Stimulated activated CD8-positive, alpha-beta memory T cell treated with anti-CD3 and anti-CD28 coated beads, Interleukin-4, amount 100 ng/mL, for 24 hours (primary cell): ENCODE data around the gene SYNE1.

Experiments used
- DNase-seq: peaks from one replicate; pipeline ENCODE4 v3.0.0-alpha.2; 2020; ENCODE audit warnings: low read depth

The SYNE1 gene

DNA sequence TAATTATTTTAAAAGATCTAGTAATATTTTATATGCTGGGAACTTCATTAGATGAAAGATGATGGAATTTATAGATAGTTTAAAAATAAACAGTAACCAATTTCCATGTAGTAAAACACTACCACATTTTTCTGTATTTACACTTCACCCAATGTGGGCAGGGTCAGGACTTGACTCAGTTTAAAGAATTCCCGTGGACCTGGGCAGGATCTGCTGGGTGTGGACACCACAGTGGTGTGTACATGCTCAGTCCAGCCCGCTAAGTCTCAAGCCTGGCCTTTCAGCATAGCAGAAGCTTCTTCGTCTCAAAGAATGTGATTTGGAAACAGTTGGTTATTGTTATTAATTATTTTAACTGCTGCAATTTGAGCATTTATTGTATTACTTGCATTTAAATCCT, 364.2 kb downstream of the SYNE1 start:
- no peak for DNase-seq

DNA sequence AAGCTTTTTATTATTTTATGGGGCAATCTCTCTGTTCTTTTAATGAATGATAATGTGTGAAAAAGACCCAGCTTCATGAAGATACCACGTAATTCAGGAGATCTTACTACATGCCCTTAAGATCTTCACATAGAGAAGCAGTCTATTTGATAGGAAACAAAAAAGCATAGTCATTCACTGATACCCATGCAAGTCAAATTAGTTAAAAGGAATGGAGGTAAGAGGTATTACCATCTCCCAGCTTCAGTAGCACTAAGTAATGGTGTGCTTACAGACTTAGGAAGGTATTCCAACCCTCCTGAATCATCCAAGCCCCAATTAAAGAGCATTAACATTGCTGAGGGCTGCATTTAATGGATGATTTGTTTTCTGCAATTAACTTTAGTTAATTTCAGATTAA, 364.7 kb downstream of the SYNE1 start:
- DNase-seq, result no peak

DNA sequence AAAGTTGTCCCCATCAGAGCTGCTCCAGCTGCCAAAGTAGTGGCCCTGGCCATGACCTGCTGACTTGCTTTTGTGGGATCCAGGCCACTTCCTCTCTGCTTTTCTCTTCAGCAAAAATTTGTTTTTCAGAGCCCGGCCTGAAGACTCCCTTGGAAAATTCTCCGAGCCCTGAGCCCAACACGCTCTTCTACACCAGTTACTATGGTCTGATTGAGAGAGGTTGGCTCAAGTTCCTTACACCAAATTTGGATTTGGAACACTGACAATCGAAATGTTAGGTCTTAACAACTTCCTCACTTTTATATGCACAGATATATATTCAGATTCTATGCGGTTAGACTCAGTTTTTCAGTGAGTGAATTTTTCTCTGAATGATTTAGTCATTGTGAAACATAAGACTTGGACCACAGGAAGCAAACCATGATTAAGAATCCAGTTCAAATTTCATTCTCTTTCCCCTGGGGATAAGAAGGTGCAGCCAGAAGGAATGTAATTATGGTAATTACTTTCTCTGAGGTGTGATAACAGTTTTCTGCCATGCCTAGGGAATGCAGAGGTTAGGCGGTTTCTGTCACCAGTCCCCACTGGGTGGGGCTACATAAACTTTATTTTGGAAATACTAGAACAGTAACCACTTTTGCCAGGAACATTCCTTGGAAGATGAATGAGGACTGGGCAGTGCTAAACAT, 365.2 kb downstream of the SYNE1 start:
- no peak for DNase-seq

DNA sequence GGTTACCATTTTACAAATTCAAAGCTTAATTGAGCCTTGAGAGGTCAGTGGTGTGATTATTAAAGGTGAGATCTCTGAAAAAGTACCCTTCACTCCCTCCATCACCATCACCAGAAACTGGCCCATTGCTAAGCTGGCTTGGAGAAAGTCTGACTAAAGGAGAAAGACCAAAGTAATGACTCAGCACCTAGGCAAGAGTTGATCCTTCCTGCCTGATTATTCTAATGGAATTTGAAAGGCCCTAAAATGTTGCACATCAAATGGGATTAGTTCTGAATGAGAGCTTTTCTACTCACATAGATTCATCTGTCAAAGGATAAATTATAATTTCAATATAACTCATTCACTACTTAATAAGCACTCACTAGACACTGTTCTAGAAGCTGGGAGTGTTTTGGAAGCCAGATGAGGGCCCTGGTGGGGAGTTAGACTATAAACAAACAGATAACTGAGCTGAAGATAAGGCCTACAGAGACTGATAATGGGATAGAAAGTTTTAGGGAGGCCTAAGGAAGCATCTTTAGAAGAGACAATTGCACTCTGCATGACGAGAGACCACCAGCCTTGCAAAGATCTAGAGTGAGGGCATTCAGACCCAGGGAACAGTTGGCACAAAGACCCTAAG, 366.7 kb downstream of the SYNE1 start:
- no peak for DNase-seq

DNA sequence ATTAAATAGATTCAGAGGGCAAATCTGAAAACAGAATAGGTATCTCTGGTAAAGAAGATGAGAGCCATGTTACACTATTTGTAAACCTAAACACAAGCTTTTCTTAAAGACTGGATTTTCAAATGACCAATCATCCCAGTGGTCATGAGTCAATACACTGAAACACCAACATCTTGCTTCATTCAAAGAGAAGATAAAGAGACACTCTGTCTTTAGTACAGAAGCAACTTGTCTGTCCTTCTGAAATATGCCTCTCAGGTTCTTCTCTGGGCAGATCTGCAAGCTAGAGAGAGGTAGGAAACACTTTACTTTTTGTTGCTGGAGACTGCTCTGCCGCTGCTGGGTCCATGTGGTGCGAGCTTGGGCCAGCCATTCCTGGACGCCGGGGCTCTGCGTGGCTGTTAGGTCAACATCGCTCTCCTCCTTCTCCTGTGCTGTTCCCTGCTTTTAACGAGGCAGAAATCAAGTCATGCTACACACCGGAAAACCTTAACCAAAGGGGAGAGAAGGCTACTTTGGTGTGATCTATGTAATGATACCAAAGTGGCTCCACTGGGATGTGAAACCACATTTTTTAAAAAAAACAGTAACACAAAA, 368.2 kb downstream of the SYNE1 start:
- DNase-seq, result no peak

DNA sequence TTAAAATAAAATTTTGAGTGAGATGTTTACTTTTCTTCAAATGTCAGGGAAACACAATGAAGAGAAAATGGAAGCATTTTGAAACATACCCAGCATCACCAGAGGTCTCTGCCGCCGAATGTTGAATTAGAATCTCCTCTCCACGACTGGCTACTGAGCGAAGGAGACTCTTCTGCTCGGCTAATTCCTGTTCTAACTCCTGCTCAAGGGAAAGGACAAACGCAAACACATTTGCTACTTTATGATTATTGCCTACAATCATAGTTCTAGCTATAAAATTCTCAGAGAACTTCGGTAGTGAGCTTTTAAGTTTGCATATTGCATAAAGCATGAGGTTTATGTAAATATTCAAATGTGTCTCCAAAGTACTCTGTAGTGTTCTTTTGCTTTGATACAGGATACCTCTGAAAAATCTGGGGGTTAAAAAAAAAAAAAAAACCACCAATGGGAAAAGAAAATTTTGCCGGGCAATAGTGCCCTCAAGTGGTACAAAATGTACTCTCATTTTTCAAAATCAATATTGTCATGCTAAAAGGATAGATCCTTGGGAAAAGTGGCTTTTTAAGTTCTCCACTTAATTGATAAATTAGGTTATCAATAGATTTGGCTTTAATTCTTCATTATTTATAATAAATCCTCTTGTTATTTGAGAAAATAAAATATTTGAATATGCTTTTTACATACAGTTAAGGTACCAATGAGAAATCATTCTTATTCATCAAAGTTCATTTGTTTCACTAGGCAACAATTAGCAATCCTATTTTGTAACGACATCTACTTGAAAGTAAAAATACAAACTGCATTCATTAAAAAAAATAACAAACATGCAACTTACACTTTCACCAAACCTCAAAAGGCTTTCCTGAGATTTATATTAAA, 369.0 kb downstream of the SYNE1 start:
- DNase-seq, result no peak

DNA sequence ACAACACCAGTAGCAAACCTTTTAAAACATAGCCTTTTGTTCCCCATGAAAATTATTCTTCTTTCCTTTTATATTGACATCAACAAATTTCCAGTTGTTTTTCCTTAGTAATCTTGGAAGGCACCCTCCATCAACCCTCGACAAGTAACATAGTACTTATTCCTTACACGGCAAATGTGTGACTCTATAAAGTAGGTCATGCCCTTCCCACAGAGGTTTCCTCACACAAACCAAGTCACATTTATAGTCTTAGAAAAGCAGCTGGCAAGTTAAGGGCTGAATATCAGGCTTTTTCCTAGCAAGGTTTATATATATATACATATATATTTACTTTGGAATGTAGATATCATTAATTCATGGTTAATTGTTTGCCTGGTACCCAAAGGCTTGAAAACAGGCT, 371.5 kb downstream of the SYNE1 start:
- DNase-seq, result no peak

DNA sequence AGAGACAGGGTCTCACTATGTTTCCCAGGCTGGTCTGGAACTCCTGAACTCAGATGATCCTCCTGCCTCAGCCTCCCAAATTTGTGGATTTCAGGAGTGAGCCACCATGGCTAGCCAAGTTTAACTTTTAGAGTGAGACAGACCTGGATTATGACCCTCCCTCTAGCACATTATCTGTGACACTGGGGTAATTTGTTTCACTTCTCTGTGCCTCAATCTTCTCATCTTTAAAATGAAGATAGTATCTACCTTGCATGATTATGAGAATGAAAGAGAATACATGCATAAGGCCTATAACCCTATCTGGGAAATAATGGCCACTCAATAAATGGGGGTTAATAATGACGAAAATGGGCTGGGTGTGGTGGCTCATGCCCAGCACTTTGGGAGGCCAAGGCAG, 373.6 kb downstream of the SYNE1 start:
- no peak for DNase-seq

DNA sequence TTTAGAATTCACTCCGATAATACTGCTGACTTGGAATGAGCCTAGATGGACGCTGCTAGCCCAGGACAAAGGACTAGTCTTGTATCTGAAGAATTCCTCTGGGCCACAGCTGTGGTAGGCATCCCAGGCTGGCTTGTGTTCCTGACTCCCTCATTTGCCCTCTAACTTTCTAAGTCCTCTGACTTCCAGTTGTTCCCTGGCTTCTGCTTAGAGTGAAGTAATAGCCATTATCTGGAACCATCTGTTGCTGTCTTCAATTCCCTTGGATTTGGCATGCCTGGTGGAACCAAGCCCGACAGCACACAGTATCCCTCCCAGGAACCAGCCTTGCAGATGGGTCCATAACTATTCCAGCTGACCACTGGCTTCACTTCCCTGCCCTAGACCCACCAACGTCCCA, 376.0 kb downstream of the SYNE1 start:
- DNase-seq, result no peak

DNA sequence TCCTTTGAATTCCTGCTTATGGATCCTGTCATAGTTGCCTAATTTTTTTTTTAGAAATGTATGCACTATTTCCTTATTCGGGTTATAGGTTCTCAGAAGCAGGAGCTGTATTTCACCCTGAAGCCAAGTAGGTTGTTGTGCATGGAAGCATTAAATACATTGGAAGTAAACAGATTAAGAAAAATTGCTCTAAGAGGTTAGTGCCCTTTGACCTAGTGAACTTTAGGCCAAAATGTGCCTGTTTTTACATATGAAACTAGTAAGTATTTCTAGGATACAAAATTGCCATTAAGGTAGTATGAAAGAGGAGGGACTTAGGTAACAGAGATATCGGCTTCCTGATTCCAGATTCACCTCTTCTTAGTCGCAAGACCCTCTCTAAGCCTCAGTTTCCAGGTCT, 377.9 kb downstream of the SYNE1 start:
- no peak for DNase-seq

DNA sequence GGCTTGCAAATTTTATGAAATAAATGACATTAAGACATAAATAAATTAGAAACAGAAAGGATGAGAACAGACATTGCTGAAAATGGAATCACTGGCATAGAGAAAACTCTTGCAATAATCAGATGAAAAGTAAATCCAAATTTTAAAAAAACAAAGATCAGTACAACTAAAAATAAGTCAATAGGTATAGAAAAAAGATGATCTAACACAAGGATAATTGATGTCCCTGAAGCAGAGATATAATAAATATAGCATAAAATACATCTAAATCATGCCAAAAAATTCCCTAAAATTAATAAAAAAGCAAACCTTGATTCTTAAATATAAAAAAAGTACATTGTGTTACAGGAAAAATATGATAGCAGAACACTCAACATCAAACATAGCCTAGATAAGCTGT, 379.6 kb downstream of the SYNE1 start:
- DNase-seq, result no peak

DNA sequence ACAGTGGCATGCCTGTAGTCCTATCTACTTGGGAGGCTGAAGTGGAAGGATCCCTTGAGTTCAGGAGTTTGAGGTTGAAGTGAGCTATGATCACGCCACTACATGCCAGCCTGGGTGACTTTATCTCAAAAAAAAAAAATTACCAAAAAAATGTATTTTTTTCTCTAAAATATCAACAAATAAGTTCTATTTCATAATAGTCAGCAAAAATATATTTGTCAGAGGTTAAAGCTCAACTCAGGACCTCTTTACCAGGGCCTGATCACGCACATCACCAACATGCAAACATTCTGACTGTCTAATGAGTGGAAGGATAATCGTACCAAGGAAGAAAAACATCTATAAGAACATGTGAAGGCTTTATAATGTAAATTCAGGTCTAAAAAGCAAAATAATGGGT, 387.0 kb downstream of the SYNE1 start:
- no peak for DNase-seq

DNA sequence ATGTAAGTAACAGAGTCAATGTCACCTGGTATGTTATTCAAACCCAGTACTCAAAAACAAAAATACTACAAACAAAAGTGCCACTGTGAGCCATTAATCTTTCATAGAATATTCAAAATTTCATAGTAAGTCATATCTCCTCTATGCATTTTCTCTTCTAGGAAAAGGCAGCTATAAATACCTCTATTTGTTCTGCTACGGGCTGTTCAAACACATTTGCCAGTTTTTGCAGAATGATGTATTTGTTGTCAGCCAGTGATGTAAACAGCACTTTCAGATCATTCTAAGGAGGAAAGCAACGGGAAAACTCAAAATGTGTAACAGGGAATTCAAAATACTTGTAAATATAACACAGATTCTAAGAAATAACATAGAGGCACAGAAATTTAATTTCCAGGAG, 388.2 kb downstream of the SYNE1 start:
- no peak for DNase-seq

DNA sequence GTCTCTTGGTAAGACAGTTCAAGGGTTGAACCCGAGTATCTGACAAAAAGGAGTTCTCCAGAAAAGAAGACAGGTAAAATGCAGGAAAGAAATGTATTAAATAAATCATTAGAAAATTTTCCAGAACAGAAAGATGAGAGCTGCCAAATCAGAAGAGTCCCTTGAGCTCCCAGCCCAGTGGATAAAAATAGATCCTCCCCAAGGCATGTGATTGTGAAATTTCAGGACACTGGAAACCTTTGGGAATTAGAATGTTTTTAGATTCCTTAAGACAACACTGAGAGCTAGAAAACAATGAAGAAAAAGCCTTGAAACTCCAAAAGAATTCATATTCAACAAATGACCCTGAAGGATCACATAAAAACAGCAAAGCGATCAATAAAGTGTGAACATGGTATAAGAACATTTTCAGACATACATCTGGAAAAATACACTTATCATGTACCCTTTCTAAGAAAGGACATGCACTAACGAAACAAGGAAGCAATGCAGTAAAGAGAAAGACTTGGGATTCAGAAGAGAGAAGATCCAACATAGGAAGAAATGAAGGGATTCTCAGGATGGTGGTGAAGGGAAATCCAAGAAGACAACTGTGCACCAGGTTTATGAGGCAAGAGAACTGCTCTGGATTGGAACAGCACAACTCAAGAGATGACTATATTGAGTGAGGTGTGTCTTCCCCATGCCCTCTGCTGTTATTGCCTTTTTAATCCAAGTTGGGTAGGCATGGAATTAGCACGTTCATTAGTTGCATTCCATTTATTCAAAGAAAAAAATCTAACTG, 390.4 kb downstream of the SYNE1 start:
- DNase-seq, result no peak

DNA sequence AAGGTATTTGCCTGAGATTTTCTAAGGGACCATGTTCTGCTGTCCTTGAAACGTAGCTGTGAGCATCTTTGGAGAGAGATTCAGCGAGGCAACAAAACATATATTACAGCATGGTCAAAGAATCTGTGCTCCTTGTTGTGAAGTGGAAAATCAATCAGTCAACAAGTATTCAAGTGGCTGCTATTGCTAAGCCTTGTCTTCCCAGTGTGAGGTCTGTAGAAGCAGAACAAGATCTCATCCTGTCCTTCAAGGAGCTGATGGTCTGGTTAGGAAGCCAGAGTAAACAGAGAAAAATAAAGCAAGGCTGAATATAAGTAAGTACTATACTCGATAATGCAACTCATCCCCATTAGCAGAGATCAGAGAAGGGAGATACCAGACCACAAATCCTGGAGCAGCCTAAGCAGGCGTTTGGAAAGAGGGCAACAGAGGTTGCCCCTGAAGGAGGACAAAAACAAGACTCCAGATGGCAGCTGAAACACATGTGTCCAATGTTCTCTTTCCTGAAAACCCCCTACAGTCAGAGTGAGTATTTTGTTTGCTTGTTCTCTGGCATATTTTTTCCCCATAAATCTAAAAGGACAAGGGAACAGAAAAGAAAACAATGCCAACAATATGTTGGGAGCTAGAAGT, 392.0 kb downstream of the SYNE1 start:
- no peak for DNase-seq

DNA sequence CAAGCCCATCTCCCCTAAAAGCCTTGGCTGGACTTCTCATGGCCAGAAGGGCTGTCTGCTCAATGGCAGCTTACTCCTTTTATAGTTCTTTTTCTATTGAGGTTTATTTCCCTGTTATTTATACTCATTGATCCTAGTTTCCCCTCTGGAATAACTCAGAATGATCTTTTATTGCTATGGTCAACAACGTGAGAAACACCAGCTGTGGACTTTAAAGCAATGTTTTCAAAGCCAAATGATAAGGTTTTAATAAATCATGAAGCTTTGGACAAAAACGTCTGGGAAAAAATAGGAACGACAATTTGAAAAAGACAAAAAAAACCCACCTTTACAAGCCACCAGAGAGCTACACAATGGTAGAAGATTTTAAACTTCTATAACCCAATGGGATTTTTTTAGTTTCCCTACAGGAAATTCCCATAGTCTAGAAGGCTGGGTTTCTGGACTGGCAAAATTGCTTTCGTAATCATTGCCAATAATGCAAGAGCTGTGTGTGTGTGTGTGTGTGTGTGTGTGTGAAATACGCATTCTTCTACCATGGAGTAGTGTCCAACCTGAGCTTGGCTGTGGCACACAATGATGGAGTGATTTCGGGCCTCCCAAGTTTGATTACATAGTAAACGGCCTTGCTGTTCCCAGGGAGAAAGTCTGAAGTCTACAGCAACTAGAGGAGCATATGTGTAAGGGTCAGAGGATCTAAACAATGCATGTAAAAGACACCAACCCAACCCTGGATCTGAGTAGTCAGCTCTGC, 396.0 kb downstream of the SYNE1 start:
- DNase-seq, result no peak

DNA sequence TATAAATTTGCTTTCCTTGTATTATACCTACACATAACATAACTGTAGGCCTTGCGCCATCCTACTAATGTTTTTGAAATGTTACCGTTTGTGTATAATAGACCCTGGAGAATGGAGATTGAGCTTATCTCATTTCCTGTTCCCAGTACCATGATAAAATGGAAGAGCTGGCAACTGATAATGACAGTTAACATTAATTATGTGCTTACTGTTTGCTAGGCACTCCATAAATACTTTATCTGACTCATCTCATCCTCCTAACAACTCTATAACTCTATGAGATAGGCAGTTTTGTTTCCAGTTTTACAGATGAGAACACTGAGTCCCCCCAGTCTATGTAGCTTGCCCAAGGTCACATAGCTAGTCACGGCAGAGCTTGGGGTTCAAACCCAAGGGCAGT, 396.7 kb downstream of the SYNE1 start:
- no peak for DNase-seq

DNA sequence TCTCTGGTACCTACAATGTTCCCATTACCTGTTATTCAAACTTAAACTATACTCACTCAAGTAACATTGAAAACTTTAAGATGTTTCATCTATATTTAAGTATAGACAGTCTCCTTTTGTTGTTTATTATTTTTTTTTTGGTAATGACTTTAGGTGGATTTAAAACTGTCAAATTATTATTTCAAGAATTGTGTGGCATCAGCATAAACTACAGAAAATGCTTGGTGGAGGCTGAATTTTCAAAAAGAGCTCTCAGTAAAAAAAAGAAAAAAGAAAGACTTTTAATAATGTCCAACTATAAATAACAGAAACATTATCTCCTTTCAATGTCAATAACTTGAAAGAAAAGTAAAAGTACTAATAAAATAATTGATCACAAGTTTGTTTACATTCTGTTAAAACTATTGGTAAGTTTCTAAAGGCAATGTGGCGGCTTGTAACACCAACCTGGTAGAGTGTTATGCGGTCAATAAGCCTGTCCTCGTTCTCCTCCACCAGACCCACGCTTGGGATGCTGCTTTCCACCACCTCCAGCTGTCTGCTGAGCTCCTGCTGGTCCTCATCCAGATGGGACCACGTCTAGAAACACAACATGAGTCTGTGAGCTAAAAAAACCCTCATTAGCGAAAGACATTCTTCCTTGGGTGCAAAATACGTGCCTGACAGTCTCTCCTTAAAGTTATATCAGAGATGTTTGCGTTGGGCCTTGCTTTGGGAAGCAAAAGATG, 400.6 kb downstream of the SYNE1 start:
- DNase-seq, result no peak

DNA sequence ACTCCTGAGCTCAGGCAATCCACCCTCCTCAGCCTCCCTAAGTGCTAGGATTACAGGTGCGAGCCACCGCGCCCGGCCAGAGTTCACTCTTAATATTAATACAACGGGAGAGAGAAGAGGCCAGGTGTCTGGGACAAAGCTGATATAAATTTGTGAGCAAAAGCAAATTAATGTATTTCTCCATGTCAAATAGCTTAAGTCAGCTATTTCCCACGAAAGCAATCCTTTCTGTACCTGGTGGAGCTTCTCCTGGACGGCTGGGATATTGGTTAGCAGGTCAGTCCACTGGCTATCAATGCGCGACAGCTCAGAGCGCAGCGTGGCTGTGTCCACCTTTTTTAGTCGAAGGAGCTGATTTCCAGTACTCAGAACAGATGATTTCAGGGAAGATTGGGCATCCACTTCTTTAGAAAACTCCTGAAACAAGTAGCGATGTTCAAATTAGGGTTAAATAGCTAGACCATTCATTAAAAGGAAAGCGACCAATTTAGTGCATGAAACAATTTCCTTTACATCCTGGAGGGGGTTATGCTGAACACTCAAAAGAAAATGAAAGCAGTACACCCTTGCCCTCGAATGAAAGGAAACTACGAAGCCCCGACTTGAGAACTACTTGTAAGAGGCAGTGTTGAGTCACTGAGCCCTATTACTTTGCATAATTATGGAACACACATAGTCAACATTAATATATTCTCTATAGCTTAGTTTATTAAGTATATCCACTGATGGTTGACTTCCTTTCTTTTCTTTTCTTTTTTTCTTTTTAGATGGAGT, 403.4 kb downstream of the SYNE1 start:
- no peak for DNase-seq
